ENCODE results near the gene KCNMB3.

GRCh38 chr3:179200790-179201189 is 50.1 kb downstream of the KCNMB3 start:
- TF ChIP-seq CEBPB (IDR thresholded peaks at IDR 0.05) = no peak
- TF ChIP-seq POLR2A (IDR thresholded peaks at IDR 0.05; ENCODE audit: low read length) = no peak
- TF ChIP-seq, protein P1, sequence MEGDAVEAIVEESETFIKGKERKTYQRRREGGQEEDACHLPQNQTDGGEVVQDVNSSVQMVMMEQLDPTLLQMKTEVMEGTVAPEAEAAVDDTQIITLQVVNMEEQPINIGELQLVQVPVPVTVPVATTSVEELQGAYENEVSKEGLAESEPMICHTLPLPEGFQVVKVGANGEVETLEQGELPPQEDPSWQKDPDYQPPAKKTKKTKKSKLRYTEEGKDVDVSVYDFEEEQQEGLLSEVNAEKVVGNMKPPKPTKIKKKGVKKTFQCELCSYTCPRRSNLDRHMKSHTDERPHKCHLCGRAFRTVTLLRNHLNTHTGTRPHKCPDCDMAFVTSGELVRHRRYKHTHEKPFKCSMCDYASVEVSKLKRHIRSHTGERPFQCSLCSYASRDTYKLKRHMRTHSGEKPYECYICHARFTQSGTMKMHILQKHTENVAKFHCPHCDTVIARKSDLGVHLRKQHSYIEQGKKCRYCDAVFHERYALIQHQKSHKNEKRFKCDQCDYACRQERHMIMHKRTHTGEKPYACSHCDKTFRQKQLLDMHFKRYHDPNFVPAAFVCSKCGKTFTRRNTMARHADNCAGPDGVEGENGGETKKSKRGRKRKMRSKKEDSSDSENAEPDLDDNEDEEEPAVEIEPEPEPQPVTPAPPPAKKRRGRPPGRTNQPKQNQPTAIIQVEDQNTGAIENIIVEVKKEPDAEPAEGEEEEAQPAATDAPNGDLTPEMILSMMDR (IDR thresholded peaks at IDR 0.05) = no peak
- no peak for TF ChIP-seq KDM1A (IDR thresholded peaks at IDR 0.05; ENCODE audit: low read depth)
- TF ChIP-seq JUN (IDR thresholded peaks at IDR 0.05) = no peak
- TF ChIP-seq ZFP36 (IDR thresholded peaks at IDR 0.05; ENCODE audit: borderline replicate concordance, partially characterized antibody) = no peak
- TF ChIP-seq SREBF2 (IDR thresholded peaks at IDR 0.05) = no peak
- no peak for TF ChIP-seq USF2 (IDR thresholded peaks at IDR 0.05)
- no peak for TF ChIP-seq RAD21 (conservative IDR thresholded peaks at IDR 0.05 in 1 of 2, IDR thresholded peaks at IDR 0.05 in 1 of 2)
- no peak for TF ChIP-seq HMGXB4 (CRISPR knock-in tag; IDR thresholded peaks at IDR 0.05; ENCODE audit: borderline replicate concordance)
- no peak for TF ChIP-seq TP53 (CRISPR knock-in tag; IDR thresholded peaks at IDR 0.05)
- no peak for TF ChIP-seq NR3C1 (IDR thresholded peaks at IDR 0.05)

All from A549 (cell line).